ENCODE data around the gene CCIN. TPM values are rescaled to one million over a fixed set of nuclear protein-coding genes. Genes with fewer than 3 reads are reported as not detected.

Gene CCIN
- total RNA-seq, 2 donors from 2014 or later: 0.18 to 0.35 TPM

DNA sequence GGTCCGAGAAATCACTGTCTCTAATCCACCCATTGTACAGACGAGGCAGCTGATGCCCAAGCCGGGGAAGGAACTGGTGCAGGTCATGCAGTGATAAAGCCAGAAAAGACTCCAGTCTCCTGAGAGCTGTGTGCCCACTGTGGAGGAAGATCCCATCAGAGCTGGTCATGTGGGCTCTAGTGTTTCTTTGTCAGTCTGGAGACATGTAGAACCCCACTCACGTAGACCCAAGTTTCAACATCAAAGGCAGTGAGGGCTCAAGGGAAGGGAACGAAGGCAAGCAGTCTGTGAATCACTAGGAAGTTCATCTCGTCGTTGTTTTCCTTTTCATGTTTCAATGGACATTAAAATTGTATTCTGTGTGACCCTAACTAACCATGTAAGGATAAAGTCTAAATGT, 47.2 kb upstream of the CCIN start:
- H3K4me3 ChIP-seq (ENCODE audit: low read length): no peak overlapping the region
- Mint-ChIP-seq H3K4me1 (peaks cover 32% of the 10 kb centered on the region), H3K27ac (no peak overlapping the region), H3K9me3 (peaks cover 2% of the 10 kb centered on the region), H3K4me3 (no peak overlapping the region), H3K27me3 (ENCODE audit: insufficient read depth) (no peaks in the 10 kb centered on the region), H3K36me3 (ENCODE audit: low read depth) (peaks cover 19% of the 10 kb centered on the region)
- TF ChIP-seq, protein P1, sequence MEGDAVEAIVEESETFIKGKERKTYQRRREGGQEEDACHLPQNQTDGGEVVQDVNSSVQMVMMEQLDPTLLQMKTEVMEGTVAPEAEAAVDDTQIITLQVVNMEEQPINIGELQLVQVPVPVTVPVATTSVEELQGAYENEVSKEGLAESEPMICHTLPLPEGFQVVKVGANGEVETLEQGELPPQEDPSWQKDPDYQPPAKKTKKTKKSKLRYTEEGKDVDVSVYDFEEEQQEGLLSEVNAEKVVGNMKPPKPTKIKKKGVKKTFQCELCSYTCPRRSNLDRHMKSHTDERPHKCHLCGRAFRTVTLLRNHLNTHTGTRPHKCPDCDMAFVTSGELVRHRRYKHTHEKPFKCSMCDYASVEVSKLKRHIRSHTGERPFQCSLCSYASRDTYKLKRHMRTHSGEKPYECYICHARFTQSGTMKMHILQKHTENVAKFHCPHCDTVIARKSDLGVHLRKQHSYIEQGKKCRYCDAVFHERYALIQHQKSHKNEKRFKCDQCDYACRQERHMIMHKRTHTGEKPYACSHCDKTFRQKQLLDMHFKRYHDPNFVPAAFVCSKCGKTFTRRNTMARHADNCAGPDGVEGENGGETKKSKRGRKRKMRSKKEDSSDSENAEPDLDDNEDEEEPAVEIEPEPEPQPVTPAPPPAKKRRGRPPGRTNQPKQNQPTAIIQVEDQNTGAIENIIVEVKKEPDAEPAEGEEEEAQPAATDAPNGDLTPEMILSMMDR (conservative IDR thresholded peaks at IDR 0.05): no peak
- WGBS, 2 experiments (ENCODE audit: insufficient coverage in 1 of 2, insufficient read length in 1 of 2): 95 to 96% methylated on average over 7 of the region's 7 CpGs
- no peaks in the 10 kb centered on the region for H3K27me3 ChIP-seq (ENCODE audit: control insufficient read depth, insufficient read depth, low read length, poor library complexity, severe bottlenecking)
- H3K9ac ChIP-seq (ENCODE audit: extremely low read depth, low read length, poor library complexity, severe bottlenecking): no peak overlapping the region
- no peaks in the 10 kb centered on the region for H3K9me3 ChIP-seq (ENCODE audit: control insufficient read depth, low read length)
- no peak for DNase-seq
- no peak overlapping the region for H3K27ac ChIP-seq (ENCODE audit: low read depth, low read length)
- H3K36me3 ChIP-seq (ENCODE audit: control insufficient read depth, insufficient read depth, low read length): peaks cover 6% of the 10 kb centered on the region
- peaks cover 28% of the 10 kb centered on the region for H3K4me1 ChIP-seq (ENCODE audit: control insufficient read depth, insufficient read depth, low read length)

DNA sequence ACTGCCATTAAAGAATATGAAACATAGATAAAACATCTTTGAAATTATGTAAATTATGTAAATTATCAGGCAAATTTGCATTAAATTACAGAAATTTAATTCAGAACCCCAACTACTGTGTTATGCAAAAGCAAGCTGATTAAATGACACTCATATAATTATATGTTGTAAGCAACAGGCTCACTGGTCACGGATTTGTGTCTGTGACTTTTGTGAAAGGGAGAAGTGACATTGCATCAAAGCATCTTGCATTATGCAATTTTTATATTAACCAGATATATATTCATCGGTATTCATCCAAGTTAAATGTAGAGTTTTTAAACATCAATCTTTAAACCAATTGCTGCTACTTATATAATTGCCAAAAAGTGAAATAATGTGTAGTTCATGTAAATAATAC, 45.7 kb upstream of the CCIN start:
- Mint-ChIP-seq H3K4me1 (peaks cover 27% of the 10 kb centered on the region), H3K4me3 (no peak overlapping the region), H3K27me3 (ENCODE audit: insufficient read depth) (no peaks in the 10 kb centered on the region), H3K36me3 (ENCODE audit: low read depth) (peaks cover 17% of the 10 kb centered on the region), H3K9me3 (peaks cover 2% of the 10 kb centered on the region), H3K27ac (no peak overlapping the region)
- Histone ChIP-seq H3K27ac (ENCODE audit: low read depth, low read length) (no peak overlapping the region), H3K27me3 (ENCODE audit: control insufficient read depth, insufficient read depth, low read length, poor library complexity, severe bottlenecking) (no peaks in the 10 kb centered on the region), H3K9me3 (ENCODE audit: control insufficient read depth, low read length) (no peaks in the 10 kb centered on the region), H3K4me1 (ENCODE audit: control insufficient read depth, insufficient read depth, low read length) (peaks cover 26% of the 10 kb centered on the region), H3K36me3 (ENCODE audit: control insufficient read depth, insufficient read depth, low read length) (peaks cover 6% of the 10 kb centered on the region), H3K9ac (ENCODE audit: extremely low read depth, low read length, poor library complexity, severe bottlenecking) (no peak overlapping the region), H3K4me3 (ENCODE audit: low read length) (no peak overlapping the region)
- WGBS, 2 experiments (ENCODE audit: insufficient coverage in 1 of 2, insufficient read length in 1 of 2): 90 to 100% methylated on average over 1 of the region's 2 CpGs
- no peak for DNase-seq
- TF ChIP-seq, protein P1 (conservative IDR thresholded peaks at IDR 0.05): no peak

DNA sequence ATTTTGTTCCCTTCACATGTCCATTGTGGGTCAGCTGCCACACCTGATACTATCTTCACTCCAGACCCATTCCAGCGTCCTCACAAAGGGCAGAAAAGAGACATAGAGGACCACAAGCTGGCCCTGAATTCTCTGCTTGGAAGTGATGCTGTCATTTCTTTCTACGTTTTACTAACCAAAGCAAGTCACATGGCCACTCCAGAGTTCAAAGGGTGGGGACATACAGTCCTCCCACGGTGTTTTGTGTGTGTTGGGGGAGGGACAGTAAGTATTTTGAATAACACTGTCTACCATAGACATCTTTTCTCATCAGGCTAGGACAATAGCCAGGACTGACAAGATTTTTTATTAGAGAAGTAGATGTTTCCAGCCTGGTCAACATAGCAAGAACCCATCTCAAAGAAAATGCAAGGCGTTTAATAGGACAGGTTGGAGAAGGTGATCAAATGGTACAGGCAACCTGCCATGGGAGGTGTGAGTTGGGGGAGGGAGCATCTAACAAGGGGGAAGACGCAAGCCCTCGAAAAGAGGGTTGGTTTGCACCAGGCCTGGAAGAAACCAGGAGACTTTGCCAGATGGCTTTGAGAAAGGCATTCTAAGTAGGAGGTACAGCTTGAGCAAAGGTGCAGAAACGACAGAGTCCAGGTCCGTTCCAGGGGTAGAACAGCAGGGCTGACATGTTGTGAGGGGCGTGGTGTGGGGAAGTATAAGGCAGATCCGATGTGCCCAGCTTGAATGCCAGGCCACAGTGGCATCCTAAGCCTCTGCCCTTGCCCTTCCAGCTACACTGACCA, 43.9 kb upstream of the CCIN start:
- DNase-seq: no peak
- Mint-ChIP-seq H3K36me3 (ENCODE audit: low read depth) (peaks cover 17% of the 10 kb centered on the region), H3K4me3 (no peak overlapping the region), H3K9me3 (no peaks in the 10 kb centered on the region), H3K27ac (no peak overlapping the region), H3K4me1 (peaks cover 15% of the 10 kb centered on the region), H3K27me3 (ENCODE audit: insufficient read depth) (no peaks in the 10 kb centered on the region)
- H3K9me3 ChIP-seq (ENCODE audit: control insufficient read depth, low read length): no peaks in the 10 kb centered on the region
- TF ChIP-seq, protein P1 (conservative IDR thresholded peaks at IDR 0.05): no peak
- H3K36me3 ChIP-seq (ENCODE audit: control insufficient read depth, insufficient read depth, low read length): peaks cover 6% of the 10 kb centered on the region
- no peak overlapping the region for H3K4me3 ChIP-seq (ENCODE audit: low read length)
- no peak overlapping the region for H3K27ac ChIP-seq (ENCODE audit: low read depth, low read length)
- H3K9ac ChIP-seq (ENCODE audit: extremely low read depth, low read length, poor library complexity, severe bottlenecking): no peak overlapping the region
- no peaks in the 10 kb centered on the region for H3K27me3 ChIP-seq (ENCODE audit: control insufficient read depth, insufficient read depth, low read length, poor library complexity, severe bottlenecking)
- 89 to 91% methylated on average over 8 to 10 of the region's 10 CpGs for whole genome bisulfite sequencing, 2 experiments (ENCODE audit: insufficient coverage in 1 of 2, insufficient read length in 1 of 2)
- H3K4me1 ChIP-seq (ENCODE audit: control insufficient read depth, insufficient read depth, low read length): peaks cover 17% of the 10 kb centered on the region

Data from endodermal cell (in vitro differentiated cells).